GM15510 (cell line): ENCODE results near the gene SENP5.

Experiments used
- POLR2A ChIP-seq: IDR thresholded peaks from 3 replicates; pipeline ENCODE4 v1.6.1; 2011; ENCODE audit warnings: borderline replicate concordance; ENCODE audit not compliant: insufficient read length; ENCODE audit errors: extremely low read depth

Gene SENP5

DNA sequence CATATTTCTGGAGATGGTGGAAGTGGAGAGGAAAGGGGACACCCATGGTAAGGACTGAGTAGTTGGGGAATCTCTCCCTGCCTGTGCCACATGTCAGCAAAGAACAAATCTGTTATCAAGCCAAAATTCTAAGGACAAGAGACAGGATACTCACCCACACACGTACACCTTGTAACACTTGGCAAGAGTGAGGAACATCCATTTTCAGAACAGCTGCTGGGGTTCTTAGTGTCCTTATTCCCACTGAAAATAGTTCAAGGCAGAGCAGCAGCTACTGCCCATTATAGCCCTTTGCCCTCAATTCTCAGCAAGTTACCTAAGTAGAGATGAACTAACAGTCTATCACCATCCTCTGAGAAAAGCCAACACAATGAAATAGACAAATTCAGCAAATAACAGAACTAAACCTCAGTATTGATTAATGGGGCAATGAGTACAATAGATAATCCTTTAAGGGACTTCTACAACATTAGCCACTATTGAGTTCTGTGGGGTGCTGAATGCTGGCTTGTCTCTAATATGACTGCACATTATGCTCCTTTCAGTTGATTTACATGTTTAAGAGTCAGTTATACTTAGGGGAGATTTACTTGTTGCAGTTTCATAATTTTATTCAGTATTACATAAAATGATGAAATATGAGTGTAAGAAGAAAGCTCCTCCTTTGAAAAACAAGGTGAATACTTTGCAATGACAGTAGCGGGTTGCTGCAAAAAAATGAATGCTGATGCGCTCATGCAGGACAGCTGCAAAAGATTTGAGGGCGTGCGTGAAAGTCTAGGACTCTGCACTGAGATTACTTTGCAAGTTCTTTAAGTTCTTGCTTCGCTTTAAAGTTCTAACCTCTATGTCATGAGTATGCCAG is 22.4 kb downstream of the SENP5 start:
- TF ChIP-seq POLR2A, result no peak

DNA sequence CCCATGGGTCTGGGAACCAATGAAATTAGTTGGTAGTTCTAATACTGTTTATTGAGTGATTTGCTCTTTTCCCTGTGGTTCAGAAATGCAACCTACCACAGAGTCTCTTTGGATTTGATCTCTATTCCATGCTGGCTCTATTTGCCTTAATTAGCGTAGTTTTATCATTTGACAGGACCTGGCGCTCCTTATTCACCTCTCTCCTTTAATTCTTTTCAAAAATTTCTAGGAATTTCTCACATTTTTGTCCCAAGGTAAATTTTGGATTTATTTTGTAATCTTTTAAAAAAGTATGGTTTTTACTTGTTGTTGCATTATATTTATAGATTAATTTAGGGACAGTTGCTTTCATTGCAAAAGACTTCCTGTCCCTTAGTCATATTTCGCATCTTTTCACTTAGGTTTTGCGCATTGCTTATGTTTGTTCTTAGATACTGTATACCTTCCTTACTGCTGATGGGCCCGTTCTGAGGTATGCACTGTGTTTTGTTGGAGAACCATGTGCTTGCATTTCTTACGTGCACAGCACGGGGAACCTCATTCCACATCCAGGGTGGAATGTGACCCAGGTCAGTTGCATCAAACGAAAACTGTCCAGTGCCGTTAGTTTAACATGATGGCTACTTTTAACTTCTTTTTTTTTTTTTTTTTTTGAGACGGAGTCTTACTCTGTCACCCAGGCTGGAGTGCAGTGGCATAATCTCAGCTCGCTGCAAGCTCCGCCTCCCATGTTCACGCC is 27.0 kb downstream of the SENP5 start:
- TF ChIP-seq POLR2A, result no peak

DNA sequence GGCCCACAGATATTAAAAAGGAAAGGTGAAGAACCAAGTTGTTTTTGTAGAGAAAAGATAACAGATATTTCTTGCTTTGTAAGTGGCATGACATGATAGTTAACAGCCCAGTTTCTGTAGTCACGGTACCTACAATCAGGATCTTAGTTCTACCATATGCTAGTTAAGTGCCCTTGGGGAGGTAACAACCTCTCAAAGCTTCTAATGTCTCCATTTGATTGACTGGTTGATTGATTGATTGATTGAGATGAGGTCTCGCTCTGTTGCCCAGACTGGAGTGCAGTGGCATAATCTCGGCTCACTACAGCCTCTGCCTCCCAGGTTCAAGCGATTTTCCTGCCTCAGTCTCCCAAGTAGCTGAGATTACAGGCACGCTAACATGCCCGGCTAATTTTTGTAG is 28.5 kb downstream of the SENP5 start:
- TF ChIP-seq POLR2A, result no peak

DNA sequence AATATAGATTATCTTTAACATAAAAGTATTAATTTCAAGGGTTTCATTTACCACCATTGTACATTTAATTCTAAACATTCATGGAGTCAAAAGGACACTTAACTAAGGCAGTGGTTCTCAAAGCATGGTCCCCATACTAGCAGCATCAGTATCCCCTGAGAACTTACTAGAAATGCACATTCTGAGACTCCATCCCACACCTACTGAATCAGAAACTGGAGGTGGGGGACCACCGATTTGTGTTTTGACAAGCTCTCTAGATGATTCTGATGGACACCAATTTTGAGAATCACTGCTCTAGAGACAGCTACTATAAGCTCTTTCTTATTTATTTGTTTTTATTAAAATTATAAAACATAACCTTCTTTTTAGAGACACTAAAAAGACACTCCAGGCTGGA is 34.0 kb downstream of the SENP5 start:
- TF ChIP-seq POLR2A, result no peak

DNA sequence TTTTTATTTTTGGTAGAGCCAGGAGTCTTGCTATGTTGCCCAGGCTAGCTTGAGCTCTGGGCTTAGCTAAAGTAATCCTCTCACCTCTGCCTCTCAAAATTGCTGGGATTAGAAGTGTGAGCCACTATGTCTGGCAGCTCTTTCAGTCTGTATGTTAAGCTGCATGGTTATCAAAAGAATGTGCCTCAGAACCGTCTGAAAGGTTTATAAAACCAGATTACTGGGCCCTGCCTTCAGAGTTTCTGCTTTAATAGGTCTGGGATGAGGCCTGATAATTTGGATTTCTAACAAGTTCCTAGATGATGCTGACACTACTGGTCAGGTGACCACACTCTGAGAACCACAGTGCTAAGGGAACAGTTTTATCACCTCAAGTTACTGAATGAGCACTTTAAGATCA is 34.6 kb downstream of the SENP5 start:
- TF ChIP-seq POLR2A, result no peak

DNA sequence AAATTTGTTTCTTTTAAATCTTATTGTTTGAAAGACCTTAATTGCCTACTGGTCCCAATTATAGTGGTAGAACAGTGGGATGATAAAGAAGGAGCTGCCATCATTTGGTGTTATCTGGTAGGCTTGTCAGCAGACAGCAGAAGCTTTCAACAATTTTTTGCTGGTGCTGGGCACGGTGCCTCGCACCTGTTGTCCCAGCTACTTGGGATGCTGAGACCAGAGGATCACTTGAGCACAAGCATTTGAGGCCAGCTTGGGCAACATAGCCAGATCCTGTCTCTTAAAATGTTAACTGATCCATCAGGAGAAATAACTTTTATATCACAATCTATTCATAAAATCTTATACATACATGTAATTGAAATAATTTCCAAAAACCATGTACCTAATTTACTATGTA is 36.0 kb downstream of the SENP5 start:
- no peak for TF ChIP-seq POLR2A

DNA sequence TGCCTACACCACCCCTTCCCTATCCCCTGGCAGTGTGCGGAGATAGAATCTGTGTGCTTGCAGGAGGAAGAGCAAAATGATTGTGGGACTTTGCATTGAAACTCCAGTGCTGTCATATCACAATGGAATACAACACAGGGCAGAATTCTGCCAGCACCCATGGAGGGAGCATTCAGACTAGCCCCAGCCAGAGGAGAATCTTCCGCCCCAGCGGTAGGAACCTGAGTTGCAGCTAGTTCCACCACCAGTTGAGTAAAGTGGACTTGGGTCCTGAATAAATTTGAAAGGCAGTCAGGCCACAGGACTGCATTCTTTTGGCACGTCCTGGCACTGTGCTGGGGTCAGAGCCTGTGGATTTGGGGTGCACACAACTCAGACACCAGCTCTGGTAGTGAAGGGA is 47.1 kb downstream of the SENP5 start:
- TF ChIP-seq POLR2A, result no peak

DNA sequence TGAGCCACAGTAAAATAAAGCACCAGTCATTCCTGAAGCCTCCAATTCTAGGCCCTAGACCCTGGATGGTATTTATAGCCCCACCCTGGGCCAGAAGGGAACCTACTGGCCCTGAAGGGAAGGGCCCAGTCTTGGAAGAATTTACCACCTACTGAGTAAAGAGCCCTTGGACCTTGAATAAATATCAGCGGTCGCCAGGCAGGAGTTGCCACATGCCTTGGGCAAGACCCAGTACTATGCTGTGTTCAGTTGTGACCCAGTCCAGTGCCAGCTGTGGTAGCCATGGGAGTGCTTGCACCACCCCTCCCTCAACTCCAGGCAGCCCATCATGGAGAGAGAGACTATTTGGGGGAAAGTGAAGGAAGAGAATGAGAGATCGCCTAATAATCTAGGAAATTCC is 47.7 kb downstream of the SENP5 start:
- no peak for TF ChIP-seq POLR2A

DNA sequence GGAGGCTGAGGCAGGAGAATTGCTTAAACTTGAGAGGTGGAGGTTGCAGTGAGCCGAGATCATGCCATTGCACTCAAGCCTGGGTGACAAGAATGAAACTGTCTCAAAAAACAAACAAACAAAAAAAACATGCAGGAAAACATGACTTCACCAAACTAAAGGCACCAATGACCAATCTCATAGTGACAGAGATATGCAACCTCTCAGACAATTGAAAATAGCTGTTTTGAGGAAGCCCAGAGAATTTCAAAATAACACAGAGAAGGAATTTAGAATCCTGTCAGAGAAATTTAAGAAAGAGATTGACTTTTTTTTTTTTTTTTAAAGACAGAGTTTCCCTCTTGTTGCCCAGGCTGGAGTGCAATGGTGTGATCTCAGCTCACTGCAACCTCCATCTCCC is 48.5 kb downstream of the SENP5 start:
- no peak for TF ChIP-seq POLR2A

DNA sequence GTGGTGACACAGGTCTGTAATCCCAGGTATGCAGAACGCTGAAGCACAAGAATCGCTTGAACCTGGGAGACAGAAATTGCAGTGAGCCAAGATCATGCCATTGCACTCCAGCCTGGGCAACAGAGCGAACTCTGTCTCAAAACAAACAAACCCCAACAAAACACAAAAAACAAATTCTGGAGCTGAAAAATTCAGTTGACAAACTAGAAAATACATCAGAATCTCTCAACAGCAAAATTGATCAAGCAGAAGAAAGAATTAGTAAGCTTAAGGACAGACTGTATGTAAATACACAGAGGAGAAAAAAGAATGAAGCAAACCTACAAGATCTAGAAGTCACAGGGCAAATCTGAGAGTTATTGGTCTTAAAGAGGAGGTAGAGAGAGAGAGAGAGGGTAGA is 49.3 kb downstream of the SENP5 start:
- no peak for TF ChIP-seq POLR2A

DNA sequence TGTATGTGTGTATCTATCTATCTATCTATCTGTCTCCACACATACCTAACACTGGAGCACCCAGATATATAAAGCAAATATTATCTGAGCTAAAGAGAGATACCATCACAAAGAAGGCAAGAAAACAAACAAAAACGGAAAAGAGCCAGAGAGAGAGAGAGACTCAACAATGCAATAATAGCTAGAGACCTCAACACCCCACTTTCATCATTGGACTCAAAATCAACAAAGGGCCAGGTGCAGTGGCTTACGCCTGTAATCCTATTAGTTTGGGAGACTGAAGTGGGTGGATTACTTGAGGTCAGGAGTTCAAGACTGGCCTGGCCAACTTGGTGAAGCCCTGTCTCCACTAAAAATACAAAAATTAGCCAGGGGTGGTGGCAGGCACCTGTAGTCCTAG is 51.2 kb downstream of the SENP5 start:
- no peak for TF ChIP-seq POLR2A

DNA sequence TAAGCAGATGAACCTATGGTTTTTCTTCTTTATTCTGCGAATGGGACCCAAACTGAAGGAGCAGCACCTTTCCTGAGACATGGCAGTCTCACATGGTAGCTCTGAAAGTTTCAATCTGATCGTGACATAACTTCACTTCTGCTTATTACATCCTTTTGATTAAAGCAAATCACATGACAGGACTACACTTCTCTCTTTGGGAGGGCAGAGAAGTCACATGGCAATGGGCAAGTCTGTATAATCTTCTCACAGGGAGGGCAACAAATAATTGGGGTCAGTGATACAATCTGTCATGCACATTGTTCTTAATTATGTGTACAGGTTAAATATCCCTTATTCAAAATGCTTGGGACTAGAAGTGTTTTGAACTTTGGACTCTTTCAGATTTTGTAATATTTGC is 53.0 kb downstream of the SENP5 start:
- no peak for TF ChIP-seq POLR2A

DNA sequence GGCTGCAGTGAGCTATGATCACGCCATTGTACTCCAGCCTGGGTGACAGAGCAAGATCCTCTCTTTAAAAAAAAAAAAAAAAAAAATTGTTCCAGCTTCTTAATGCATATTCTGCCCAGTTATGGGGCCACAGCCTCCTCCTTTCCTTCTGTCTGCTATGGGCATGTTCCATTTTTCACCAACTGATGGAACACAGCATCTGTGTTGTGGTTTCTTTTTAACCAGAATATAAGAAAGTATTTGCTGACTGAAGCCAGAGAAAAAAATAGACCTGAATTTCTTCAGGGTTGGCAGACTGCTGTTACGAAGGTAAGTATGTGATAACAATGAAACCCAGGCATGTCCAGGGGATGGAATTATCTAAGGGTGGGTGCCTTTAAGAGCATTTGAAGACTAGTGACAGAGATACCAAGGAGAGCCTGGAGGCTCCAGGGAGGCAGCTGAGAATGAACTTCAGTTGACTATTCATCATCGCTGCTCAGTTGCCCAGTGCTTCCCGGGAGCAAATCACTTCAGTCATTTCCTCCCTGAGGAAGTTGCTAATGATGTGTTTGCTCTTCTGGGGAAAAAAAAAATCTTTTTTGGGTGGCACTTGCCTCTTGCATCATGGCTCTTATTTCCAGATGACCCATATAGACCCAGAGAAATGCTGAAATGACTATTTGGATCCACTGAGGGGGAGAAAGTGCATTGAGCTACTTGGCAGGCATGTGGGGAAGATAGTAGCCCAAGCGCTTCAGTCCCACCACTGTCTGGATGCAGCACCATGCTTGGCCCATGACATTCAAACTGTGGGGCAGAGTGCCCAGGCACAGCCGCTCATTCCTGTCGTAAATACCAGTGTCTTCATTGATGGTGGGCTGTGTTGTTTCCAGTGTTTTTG is 60.1 kb downstream of the SENP5 start:
- TF ChIP-seq POLR2A, result no peak

DNA sequence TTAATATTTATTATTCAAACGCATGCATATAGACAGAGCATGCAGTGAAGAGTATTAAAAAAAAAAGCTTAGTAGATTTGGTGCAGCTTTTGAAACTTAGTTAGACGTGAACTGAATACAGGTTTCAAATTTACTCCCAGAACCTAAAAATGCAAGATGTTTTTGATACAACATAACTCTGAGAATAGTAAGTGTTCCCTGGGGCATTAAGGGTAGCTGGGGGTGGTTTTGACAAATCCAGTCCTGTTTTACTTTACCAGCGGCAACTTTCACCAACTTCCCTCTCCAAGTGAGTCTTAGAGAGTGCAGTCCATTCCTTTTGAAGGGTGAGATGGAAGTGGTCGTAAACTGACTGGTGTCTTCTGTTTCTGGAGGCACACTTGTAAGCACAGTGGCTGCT is 63.4 kb downstream of the SENP5 start:
- no peak for TF ChIP-seq POLR2A
